ENCODE data around the gene CLCF1.
A peak's percentile ranks its signal among the peaks of the same experiment; 100 is the strongest.

CLCF1 gene

GRCh38 chr11:67364169-67364568 lies 9.2 kb downstream of the CLCF1 start:
- no peak for DNase-seq (ENCODE audit: low read depth in 4 of 4, low spot score in 1 of 4)

- no peak for DNase-seq (ENCODE audit: low read depth in 4 of 4, low spot score in 1 of 4)
Measured at GRCh38 chr11:67357831-67358670, 15.3 kb downstream of the CLCF1 start.

GRCh38 chr11:67356864-67357561 lies 16.4 kb downstream of the CLCF1 start:
- peak in 2 of 4 experiments; percentile 39 to 51 for DNase-seq (ENCODE audit: low read depth in 4 of 4, low spot score in 1 of 4)

GRCh38 chr11:67356387-67356863 lies 17.0 kb downstream of the CLCF1 start:
- no peak for DNase-seq (ENCODE audit: low read depth in 4 of 4, low spot score in 1 of 4)

GRCh38 chr11:67355794-67356386 lies 17.5 kb downstream of the CLCF1 start:
- DNase-seq (ENCODE audit: low read depth in 4 of 4, low spot score in 1 of 4) = no peak

- no peak for DNase-seq (ENCODE audit: low read depth in 4 of 4, low spot score in 1 of 4)
Measured at GRCh38 chr11:67355023-67355793, 18.2 kb downstream of the CLCF1 start.

- DNase-seq (ENCODE audit: low read depth in 4 of 4, low spot score in 1 of 4) = no peak
Measured at GRCh38 chr11:67354075-67355022, 19.0 kb downstream of the CLCF1 start.

GRCh38 chr11:67353317-67354074 lies 19.9 kb downstream of the CLCF1 start, which contains the start of gene POLD4:
TSS of gene POLD4 (minus strand) at chr11:67353546. CDS start at chr11:67353399, 147 bp downstream.
- peak; percentile 85 to 98 (median 92) for DNase-seq (ENCODE audit: low read depth in 4 of 4, low spot score in 1 of 4)

GRCh38 chr11:67352546-67353316 lies 20.7 kb downstream of the CLCF1 start:
- no peak for DNase-seq (ENCODE audit: low read depth in 4 of 4, low spot score in 1 of 4)

- DNase-seq (ENCODE audit: low read depth in 4 of 4, low spot score in 1 of 4) = peak in 1 of 4 experiments; percentile 47
Measured at GRCh38 chr11:67351275-67352005, 22.0 kb downstream of the CLCF1 start.

GRCh38 chr11:67349928-67350465 lies 23.4 kb downstream of the CLCF1 start:
- DNase-seq (ENCODE audit: low read depth in 4 of 4, low spot score in 1 of 4) = no peak

GRCh38 chr11:67349457-67349856 lies 23.9 kb downstream of the CLCF1 start:
- no peak for DNase-seq (ENCODE audit: low read depth in 4 of 4, low spot score in 1 of 4)

GRCh38 chr11:67349036-67349435 lies 24.4 kb downstream of the CLCF1 start:
- DNase-seq (ENCODE audit: low read depth in 4 of 4, low spot score in 1 of 4) = no peak

GRCh38 chr11:67347964-67348749 lies 25.2 kb downstream of the CLCF1 start:
- no peak for DNase-seq (ENCODE audit: low read depth in 4 of 4, low spot score in 1 of 4)

- DNase-seq (ENCODE audit: low read depth in 4 of 4, low spot score in 1 of 4) = no peak
Measured at GRCh38 chr11:67345920-67346819, 27.2 kb downstream of the CLCF1 start.

Measured in stimulated activated CD4-positive, alpha-beta T cell treated with anti-CD3 and anti-CD28 coated beads, Interleukin-1b, Interleukin-23, amount 100 ng/mL, for 24 hours (primary cell).